A673 (cell line): ENCODE measurements around the gene NBAS. TPM values are rescaled to one million over a fixed set of nuclear protein-coding genes. Genes with fewer than 3 reads are reported as not detected.

ENCODE experiments used
- BruUV-seq: library from RNA; stranded (reverse); fragments of 400-500 nt; replicated peaks from 2 replicates; lab custom pipeline; 2021; lab: Mats Ljungman, UMichigan
- CTCF ChIA-PET: fragments of 300-600 bp; sonication (Branson Sonifier 250); formaldehyde crosslinking; loops from one replicate; lab custom pipeline; 2022; ENCODE audit warnings: antibody characterized with exemption; lab: Charles Lee
- POLR2A ChIA-PET: fragments of 300-600 bp; sonication (Branson Sonifier 250); formaldehyde crosslinking; loops from one replicate; lab custom pipeline; 2022; ENCODE audit warnings: antibody characterized with exemption; ENCODE audit not compliant: low non-redundant PET; lab: Charles Lee
- DNase-seq: peaks from one replicate; pipeline ENCODE4 v3.0.0-alpha.2; 2015; ENCODE audit warnings: low spot score
- H3K27ac ChIP-seq: fragments of 200-600 bp; sonication (generic); 2 replicates; pipeline ENCODE4 v1.5.1; 2016; ENCODE audit warnings: mixed run types, low read depth, mild to moderate bottlenecking, mixed read lengths, antibody characterized with exemption, low read length; ENCODE audit not compliant: poor library complexity, severe bottlenecking
- H3K27me3 ChIP-seq: fragments of 200-600 bp; sonication (generic); replicated peaks from 2 replicates; pipeline ENCODE4 v1.6.1; 2017; ENCODE audit warnings: mixed run types, low read depth, mild to moderate bottlenecking, mixed read lengths, antibody characterized with exemption, low read length; ENCODE audit not compliant: insufficient read depth, poor library complexity
- H3K36me3 ChIP-seq: fragments of 200-600 bp; sonication (generic); 2 replicates; pipeline ENCODE4 v1.6.1; 2016; ENCODE audit warnings: mixed run types, mild to moderate bottlenecking, mixed read lengths, antibody characterized with exemption, low read length; ENCODE audit not compliant: insufficient read depth, poor library complexity, severe bottlenecking
- H3K4me1 ChIP-seq: fragments of 200-600 bp; sonication (generic); 2 replicates; pipeline ENCODE4 v1.6.1; 2017; ENCODE audit warnings: mixed run types, mild to moderate bottlenecking, mixed read lengths, antibody characterized with exemption, low read length; ENCODE audit not compliant: insufficient read depth, poor library complexity, severe bottlenecking
- H3K4me3 ChIP-seq: fragments of 200-600 bp; sonication (generic); 2 replicates; pipeline ENCODE4 v1.5.1; 2016; ENCODE audit warnings: low read depth, mixed run types, mild to moderate bottlenecking, mixed read lengths, low read length; ENCODE audit not compliant: poor library complexity, severe bottlenecking
- H3K9me3 ChIP-seq: fragments of 200-600 bp; sonication (generic); 2 replicates; pipeline ENCODE4 v1.6.1; 2016; ENCODE audit warnings: mixed run types, low read depth, mild to moderate bottlenecking, mixed read lengths, antibody characterized with exemption, low read length; ENCODE audit not compliant: poor library complexity, severe bottlenecking
- CTCF ChIP-seq: fragments of 300-800, 200-600 bp; sonication (generic); conservative IDR thresholded peaks from 2 replicates; pipeline ENCODE4 v1.5.1; 2017; ENCODE audit warnings: low read depth, mild to moderate bottlenecking, antibody characterized with exemption, low read length, moderate library complexity, mixed read lengths
- EZH2 ChIP-seq: fragments of 200-600 bp; sonication (generic); IDR thresholded peaks from 2 replicates; pipeline ENCODE4 v1.6.1; 2017; ENCODE audit warnings: borderline replicate concordance, low read depth, mild to moderate bottlenecking, mixed read lengths, antibody characterized with exemption, low read length; ENCODE audit not compliant: poor library complexity, severe bottlenecking
- intact Hi-C: fragments of 100-400 bp; cut with micrococcal nuclease; formaldehyde crosslinking; loops from one replicate; pipeline ENCODE4 v1.10.0; 2022; ENCODE audit not compliant: unreplicated experiment
- total RNA-seq: library from RNA; stranded (reverse); gene quantifications from 2 replicates; pipeline ENCODE4 v1.2.3, GENCODE V29; 2021

Gene NBAS
- total RNA-seq, 1 experiment from 2014 or later: 38.7 TPM

- H3K36me3 ChIP-seq: no peaks in the 10 kb centered on the region
- H3K9me3 ChIP-seq: no peaks in the 10 kb centered on the region
- intact Hi-C loops: no loop called here
- BruUV-seq: no TSS peak
- no peak for DNase-seq
- TF ChIP-seq CTCF: no peak
- TF ChIP-seq EZH2: no peak
- H3K4me3 ChIP-seq: no peak overlapping the region
- POLR2A ChIA-PET: no interaction called here
- CTCF ChIA-PET: no interaction called here
- H3K27me3 ChIP-seq: no peaks in the 10 kb centered on the region
- H3K4me1 ChIP-seq: no peaks in the 10 kb centered on the region
- no peak overlapping the region for H3K27ac ChIP-seq
These were observed 198.0 kb downstream of the NBAS start for GRCh38 chr2:15363142-15363541.

- Histone ChIP-seq H3K9me3 (no peaks in the 10 kb centered on the region), H3K27ac (no peak overlapping the region), H3K36me3 (no peaks in the 10 kb centered on the region), H3K4me3 (no peak overlapping the region), H3K27me3 (no peaks in the 10 kb centered on the region), H3K4me1 (no peaks in the 10 kb centered on the region)
- no TSS peak for BruUV-seq
- intact Hi-C loops: no loop called here
- ChIA-PET CTCF (no interaction called here), POLR2A (no interaction called here)
- no peak for TF ChIP-seq CTCF
- no peak for DNase-seq
These were observed 201.2 kb downstream of the NBAS start for GRCh38 chr2:15359716-15360531.

GRCh38 chr2:15357922-15358321 lies 203.2 kb downstream of the NBAS start:
- intact Hi-C loops: no loop called here
- no TSS peak for BruUV-seq
- H3K4me1 ChIP-seq: no peaks in the 10 kb centered on the region
- no peak overlapping the region for H3K4me3 ChIP-seq
- no peaks in the 10 kb centered on the region for H3K9me3 ChIP-seq
- ChIA-PET POLR2A (no interaction called here), CTCF (no interaction called here)
- TF ChIP-seq CTCF: no peak
- TF ChIP-seq EZH2: no peak
- no peak overlapping the region for H3K27ac ChIP-seq
- DNase-seq: no peak
- H3K36me3 ChIP-seq: no peaks in the 10 kb centered on the region
- H3K27me3 ChIP-seq: no peaks in the 10 kb centered on the region
